ENCODE results near the gene FBXW9.

GRCh38 chr19:12670159-12670928 is 26.1 kb downstream of the FBXW9 start:
- TF ChIP-seq SIN3A (IDR thresholded peaks at IDR 0.05; ENCODE audit: borderline replicate concordance, low read depth, low read length) (no peak), ATF7 (IDR thresholded peaks at IDR 0.05) (no peak), ATF7 (CRISPR knock-in tag; IDR thresholded peaks at IDR 0.05) (0 out of 2 replicates have a peak, but pooled peaks have one; percentile 7), TOE1 (CRISPR knock-in tag; IDR thresholded peaks at IDR 0.05) (no peak)
